ENCODE measurements around the gene INHBE.
"Not testable (repeated sequence)": the region's sequence is repeated elsewhere in the genome, so short reads cannot be mapped to it uniquely, and the experiment has no call there.

The INHBE gene

DNA sequence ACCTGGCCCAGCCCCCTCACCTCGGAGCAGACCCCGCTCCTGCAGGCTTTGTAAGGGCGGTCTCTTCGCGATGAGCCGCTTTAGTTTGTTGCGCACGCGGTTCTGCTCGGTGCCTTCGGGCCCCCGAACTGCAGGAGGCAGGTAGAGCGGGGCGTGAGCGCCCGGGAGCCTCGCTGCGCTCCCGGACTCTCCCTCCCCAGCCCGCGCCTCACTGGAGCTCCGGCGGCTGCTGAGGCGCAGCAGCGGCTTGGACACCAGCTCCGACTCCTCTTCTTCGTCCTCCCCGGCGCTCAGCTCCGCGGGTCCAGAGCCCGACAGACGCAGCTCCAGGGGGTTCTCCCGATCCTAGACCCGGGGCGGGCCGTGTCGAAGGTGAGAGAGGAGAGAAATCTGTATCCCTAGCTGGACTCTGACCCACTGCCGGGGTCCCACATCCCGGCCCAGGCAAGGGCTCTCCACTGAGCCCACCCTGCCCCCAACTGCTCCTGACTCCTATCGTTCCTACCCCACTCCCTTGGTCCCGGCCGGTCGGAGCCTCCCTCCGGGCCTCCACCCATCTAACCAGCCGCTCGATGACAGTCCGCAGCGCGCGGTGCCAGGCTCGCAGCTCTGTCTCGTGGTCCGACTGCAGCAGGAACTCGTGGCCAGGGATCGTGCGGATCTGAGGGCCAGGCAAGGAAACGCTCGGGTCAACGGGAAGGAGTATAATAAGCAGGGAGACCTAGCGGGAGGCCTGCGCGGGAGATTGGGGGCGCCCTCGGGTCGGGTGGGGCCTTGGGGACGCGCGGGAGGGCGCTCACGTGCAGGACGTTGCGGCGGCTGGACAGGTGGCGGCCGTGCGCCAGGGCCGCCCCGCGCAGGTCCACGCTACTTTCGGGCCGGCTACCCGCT, 20.4 kb downstream of the INHBE start:
- DNase-seq (ENCODE audit: low spot score) = no peak

DNA sequence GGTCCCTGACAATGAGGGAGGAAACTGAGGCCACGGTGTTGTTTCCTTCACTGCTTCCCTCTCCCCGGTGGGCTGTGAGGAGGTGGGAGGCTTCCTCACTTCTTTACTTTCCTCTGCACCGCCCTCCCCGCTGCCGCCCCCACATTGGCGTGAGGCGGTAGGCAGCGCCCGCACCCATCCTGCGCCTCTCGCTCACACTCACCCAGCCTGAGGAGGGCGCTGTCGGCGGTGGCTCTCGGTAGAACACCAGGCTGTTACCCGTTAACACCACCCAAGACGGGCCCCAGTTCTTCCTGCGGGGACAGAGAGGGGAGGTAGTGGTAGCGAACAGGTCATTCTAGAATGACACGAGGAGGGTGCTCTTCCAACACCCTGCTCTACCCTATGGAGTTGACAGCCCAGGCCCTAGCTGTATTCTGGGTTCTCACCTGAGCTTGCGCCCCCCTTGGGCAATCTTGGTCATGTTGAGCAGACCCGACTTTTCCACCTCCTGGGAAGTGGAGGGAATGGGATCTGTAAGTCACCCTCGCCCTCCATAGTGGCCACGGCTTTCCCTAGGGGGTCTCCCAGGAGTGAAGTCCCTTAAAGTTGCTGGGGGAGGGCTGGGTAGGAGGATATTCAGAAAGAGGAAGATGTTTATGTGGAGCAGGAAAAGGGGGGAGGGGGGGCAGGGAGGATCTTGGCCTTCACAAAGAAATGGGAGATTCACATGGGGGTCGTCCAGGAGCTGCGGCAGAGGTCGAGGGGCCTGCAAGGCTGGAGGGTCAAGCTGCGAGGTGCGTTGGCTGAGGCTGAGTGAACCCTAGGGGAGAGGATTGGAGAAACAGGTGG, 21.3 kb downstream of the INHBE start:
- no peak for DNase-seq (ENCODE audit: low spot score)

DNA sequence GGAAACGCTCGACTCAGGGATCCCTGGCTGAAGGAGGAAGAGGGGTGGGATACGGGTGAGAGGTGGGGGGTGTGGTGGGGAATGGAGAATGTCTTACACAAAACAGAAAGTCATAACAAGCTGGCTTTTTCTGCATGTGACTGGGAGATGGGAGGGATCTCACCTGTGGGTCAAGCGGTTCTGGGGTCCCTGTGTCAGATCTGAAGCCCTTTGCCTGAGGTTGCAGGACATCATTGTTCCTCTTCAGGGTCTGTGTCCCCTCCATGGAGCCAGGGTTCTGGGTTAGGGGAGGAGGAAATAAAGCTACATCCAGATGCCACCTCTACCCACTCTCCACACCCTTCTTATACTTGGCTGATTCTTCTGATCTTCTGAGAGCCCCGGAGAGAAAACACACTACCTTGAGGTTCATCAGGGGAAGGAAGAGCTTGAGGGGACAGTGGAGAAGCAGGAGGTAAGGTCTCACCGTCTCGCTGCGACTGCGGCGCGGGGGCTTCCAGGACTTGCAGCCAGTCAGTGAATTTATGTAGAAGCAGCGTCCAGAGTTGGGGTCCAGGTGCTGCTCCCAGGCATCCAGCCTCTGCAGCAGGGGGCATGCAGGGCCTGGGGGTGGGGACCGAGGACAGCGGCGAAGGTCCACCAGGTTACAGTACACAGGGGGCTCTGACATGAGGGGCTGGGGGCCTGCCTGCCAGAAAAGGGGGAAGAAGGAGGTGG, 22.0 kb downstream of the INHBE start:
- no peak for DNase-seq (ENCODE audit: low spot score)

DNA sequence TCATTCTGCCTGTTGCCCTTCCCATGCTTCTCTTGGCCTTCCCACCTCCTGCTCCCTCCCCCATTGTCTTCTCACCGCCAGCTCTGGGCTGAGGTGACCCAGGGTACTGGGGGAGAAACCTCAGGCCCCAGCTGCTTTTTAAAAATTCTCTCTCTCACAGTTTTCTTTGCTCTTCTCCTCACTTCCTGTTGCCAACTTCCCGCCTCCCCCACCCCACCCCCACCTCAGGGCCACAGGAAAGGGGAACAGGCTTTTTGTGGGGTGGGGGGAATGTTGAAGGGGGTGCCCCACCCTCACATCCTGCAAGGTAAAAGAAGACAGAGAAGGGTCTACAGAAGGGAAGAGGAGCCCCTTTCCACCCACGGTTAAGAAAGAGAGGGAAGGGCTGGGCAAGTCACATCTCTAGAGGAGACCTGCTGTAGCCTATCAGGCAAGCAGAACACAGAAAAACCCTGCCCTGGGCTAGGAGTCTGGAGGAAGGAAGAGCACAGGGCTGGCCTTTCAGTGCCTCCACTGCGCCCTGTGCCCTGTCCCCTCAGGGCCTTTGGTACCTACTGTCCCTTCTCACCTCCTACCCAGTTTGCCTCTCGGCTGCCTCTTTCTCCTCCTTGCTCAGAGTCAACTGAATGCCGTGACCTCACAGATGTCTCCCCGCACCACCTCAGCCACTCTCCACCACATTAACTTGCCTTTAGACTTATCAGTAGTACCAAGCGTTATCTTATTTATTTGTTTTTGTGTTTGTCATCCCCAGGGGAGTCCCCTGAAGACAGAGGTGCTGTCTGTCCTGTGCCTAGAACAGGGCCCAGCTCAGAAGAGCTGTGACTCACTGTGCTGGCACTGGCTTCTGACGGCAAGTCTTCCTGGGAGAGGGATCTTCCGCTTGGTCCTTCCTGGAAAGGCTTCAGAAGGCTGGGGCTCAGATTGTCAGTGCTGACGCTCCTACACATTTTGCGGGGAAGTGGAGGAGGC, 22.9 kb downstream of the INHBE start:
- no peak for DNase-seq (ENCODE audit: low spot score)

DNA sequence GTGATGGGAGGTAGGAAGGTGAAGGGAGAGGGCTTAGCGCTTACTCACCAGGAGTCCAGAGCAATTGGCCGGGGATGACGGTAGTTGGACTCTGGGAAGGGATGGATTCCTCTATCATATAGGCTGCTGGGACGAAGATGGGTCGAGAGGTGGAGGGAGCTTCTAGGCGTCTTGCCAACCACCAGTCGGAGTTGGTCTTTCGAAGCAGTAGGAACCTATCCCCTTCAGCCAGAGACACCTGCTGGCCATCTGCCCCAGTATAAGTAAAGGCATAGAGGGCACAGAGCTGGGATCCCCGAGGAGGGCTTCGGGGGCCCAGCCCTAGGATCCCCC, 23.9 kb downstream of the INHBE start:
- DNase-seq (ENCODE audit: low spot score) = no peak

DNA sequence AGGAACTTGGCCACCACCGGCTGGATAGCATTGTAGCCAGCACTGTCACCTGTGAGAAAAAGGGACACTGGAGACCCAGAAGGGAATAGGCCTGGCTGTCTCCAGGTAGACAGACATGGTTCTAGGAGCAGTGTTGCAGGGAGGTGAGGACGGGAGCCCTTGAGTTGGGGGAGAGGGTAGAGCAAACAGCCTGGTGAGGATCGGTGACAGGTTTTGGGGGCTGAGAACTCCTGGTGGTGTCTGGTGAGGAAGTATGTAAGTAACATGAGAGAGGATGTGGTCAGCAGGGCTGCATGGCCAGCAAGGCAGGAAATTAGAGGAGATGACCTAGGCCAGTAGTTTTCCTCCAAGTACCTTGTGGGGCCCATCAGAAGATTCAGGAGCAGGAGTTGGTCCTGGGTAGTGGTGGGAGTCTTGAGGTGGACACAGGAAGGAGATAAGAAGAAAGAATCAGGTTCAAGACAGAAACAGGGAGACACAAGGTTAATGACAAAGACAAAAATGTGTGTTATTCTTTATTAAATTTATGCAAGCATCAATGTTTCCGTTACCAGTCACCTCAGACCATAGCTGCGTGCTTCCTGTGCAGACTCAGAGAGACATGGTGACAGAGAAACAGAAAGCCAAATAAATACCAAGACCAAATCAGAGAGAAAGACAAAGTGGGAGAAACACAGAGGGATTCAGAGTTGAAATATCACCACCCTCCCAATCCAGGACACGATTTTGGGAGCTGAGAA, 24.4 kb downstream of the INHBE start, which contains the start of gene ARHGAP9:
Gene ARHGAP9, minus strand, starts transcription at position 491 of the 740 bp plus-strand sequence. Its CDS starts 460 bp downstream, at position 31.
- DNase-seq (ENCODE audit: low spot score) = no peak

DNA sequence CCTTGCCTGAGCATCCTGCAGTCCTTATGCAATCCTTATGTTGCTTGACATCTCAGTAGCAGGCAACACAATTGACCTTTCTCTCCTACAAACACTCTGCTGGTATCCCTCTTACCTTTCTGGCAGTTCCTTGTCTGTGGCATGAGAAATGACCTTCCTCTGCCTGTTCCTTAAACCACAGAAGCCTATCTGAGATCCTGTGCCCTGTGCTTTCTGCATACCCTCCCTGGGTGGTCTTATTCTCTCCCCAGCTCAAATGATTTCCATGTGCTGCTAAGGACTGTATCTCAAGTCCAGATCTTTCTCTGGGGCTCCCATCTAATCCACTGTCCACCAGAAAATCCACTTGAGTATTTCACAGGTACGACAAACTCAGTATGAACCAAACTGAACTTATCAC, 26.6 kb downstream of the INHBE start:
- DNase-seq (ENCODE audit: low spot score) = no peak

DNA sequence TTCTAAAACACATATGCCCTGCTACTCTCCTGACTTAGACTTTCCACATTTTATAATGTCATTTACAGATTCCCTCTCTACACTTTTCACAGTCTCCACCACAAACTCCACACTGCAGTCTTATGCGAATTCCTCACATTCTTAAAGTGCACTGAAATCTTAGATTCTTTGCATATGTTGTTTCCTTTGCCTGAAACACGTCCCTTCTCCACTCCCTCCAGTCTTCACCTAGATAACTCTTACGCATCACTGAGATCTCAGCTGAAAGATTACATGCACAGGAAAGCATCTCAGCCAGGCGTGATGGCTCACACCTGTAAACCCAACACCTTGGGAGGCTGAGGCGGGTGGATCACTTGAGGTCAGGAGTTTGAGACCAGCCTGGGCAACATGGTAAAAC, 28.4 kb downstream of the INHBE start:
- no peak for DNase-seq (ENCODE audit: low spot score)

DNA sequence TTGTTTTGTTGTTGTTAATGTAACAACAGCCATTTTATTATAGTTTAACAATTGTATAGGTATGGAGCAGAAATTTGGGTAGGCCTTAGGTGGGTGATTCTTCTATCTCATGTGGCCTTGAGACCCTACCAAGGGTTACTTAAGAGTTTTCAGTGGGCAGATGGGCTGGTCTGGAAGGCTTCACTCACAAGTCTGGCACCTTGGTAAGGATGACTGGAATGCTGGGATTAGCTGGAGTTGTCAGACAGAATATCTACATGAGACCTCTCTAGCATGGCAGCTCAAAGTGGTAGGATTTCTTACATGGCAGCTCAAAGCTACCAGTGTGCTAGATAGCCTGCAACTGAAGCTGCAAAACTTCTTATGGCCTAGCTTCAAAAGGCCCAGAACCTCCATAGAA, 30.6 kb downstream of the INHBE start:
- no peak for DNase-seq (ENCODE audit: low spot score)

DNA sequence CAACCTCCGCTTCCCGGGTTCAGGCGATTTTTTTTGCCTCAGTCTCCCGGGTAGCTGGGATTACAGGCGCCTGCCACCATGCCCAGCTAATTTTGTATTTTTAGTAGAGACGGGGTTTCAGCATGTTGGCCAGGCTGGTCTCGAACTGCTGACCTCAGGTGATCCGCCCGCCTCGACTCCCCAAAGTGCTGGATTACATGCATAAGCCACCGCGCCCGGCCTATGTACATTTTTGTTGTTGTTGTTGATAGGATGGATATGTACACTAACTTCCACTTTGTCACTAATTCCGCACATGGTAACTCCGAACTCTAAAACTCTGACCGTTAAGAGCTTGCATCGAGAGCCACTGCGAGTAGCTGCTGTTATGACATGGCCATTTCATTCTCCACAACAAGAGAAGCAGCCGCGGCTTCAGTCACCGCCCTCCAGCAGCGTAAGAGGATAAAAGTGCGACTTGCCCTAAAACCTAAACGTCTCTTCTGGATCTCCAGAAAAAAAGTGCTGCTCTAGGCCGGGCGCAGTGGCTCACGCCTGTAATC, 32.0 kb downstream of the INHBE start:
- DNase-seq (ENCODE audit: low spot score) = no peak

DNA sequence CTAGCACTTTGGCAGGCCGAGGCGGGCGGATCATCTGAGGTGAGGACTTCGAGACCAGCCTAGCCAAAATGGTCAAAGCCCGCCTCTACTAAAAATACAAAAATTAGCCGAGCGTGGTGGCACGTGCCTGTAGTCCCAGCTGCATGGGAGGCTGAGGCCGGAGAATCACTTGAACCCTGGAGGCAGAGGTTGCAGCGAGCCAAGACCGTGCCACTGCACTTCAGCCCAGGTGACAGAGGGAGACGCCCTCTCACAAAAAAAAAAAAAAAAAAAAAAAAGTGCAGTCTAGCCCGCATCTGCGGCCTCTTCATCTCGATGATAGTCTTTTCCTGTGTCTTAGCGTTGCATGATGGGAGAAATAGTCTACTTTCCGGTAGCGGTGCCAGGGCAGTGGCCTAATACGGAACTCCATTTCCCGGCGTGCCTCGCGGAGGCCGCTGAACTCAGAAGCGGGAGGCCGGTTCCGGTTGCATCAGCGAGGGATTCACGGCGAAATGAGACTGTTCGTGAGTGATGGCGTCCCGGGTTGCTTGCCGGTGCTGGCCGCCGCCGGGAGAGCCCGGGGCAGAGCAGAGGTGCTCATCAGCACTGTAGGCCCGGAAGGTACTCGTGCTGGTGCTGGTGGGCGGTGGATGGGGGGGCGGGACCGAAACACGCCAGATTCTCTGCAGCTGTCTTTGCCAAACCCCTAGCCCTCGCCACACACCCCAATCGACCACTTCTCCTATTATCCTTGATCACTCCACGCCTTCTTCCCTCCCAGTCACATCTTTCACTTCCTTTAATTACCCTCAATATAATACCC, 32.7 kb downstream of the INHBE start, which contains the start of gene MARS1:
Gene MARS1, plus strand, starts transcription at position 472 of the 805 bp plus-strand sequence. Its CDS starts 23 bp downstream, at position 495.
- DNase-seq (ENCODE audit: low spot score) = peak; percentile 99

DNA sequence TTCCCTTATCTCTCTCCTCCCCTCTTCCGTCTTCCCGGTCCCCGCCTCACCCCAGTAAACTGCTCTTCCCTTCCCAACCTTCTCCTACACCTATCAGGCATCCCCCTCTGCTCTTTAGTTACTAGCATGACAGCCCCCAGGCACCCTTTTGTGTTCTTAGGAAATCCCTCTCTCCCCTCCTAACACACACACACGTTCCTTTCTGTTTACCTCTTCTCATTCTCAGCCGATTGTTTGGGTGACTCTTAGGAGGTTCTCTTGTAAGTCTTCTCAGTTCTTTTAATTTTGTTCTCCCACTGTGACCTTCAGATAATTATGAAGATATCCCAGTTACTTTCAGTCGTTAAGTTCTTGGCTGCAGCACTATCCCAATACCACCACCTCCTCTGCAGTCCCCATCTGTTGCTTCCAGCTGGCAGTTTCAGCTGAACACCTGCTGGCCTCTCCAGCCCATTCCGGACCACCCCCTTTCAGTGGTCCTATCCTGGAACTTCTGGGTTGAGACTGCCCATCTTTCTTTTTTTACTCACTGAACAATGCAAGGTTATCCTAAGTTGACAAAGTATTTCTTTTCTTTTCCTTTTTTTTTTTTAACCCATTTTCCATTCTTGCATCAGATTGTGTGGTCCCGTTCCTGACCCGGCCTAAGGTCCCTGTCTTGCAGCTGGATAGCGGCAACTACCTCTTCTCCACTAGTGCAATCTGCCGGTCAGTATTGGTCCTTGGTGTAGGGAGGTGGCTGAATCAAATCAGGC, 33.5 kb downstream of the INHBE start:
- no peak for DNase-seq (ENCODE audit: low spot score)

DNA sequence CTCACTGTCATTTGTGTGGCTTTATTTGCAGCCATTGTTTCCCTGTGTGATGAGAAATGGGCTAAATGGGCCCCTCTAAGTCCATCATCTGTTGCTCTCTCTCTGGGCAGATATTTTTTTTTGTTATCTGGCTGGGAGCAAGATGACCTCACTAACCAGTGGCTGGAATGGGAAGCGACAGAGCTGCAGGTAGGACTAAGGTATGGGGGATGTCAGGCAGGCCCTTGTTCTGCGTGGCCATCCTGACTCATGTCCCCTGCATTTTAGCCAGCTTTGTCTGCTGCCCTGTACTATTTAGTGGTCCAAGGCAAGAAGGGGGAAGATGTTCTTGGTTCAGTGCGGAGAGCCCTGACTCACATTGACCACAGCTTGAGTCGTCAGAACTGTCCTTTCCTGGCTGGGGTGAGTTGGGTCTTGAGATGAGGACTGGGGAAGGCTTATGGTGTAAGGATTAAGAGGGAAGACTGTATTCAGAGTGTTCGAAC, 34.1 kb downstream of the INHBE start:
- no peak for DNase-seq (ENCODE audit: low spot score)

DNA sequence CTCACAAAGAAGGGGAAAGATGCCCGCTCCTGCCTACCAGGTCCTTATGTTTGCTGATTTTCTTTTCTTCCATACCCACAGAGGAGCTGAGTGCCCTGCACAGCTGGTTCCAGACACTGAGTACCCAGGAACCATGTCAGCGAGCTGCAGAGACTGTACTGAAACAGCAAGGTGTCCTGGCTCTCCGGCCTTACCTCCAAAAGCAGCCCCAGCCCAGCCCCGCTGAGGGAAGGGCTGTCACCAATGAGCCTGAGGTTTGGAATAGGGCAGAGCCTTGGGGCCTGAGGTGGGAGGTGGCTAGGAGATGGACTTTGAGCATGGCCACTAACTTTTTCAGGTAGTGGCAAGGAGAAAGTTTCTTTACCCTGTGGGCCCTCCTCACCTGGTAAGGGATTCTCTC, 35.0 kb downstream of the INHBE start:
- no peak for DNase-seq (ENCODE audit: low spot score)

DNA sequence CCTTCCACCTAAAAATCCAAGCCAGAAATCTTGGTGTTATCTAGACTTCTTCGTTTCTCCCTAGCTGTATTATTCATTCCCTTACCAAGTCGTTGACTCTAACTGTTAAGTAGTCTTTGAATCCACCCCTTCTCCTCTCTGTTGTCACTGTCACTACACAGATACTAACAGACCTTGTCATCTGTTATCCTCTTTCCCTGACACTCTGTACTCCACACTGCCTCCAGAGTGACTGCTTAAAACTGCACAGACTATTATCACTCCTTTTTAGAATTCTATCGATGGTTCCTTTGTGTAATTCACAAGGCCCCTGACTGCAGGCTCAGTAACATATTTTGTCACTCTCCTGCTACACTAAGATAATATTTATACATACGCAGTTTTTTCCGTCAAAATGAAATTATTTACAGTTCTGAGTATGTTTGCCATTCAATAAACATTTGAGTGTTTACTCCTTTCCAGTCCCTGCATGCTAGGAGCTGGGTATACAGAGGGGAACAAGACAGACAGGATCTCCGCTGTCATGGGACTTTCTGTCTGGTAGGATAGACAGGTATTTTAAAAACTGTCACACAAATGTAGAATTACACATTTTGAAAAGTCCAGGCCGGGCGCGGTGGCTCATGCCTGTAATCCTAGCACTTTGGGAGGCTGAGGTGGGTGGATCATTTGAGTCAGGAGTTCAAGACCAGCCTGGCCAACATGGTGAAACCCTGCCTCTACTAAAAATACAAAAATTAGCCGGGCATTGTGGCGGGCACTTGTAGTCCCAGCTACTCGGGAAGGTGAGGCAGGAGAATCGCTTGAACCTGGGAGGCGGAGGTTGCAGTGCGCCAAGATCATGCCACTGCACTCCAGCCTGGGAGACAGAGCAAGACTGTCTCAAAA, 36.5 kb downstream of the INHBE start:
- DNase-seq (ENCODE audit: low spot score) = no peak

DNA sequence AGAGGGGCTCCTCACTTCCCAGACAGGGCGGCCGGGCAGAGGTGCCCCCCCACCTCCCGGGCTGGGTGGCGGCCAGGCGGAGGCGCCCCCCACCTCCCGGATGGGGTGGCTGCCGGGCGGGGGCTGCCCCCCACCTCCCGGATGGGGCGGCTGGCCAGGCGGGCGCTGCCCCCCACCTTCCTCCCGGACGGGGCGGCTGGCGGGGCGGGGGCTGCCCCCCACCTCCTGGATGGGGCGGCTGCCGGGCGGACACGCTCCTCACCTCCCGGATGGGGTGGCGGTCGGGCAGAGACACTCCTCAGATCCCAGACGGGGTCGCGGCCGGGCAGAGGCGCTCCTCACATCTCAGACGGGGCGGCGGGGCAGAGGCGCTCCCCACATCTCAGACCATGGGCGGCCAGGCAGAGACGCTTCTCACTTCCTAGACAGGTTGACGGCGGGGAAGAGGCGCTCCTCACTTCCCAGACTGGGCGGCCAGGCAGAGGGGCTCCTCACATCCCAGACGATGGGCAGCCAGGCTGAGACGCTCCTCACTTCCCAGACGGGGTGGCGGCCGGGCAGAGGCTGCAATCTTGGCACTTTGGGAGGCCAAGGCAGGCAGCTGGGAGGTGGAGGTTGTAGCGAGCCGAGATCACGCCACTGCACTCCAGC, 40.1 kb downstream of the INHBE start:
- DNase-seq (ENCODE audit: low spot score) = not testable (repeated sequence)

DNA sequence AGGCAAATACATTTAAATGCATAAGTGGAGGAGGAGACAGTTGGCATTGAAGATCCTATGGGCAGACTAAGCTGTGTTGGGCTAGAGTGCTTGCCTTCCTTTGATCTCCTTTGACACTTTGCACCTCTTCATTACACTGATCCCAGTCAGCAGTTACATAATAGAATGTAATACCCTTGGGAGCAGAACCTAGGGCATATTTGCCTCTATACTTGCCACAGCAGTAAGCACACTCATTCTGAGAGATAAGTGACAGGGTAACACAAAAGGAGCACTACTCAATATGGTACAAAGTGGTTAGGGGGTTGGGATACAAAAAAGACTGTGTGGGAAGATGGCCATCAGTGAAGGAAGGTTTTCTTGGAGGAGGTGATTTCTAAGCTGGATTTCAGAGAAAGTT, 41.7 kb downstream of the INHBE start:
- no peak for DNase-seq (ENCODE audit: low spot score)

Data from SW480 (cell line).